Vagina (tissue), 2 donors: Measurements from ENCODE around the gene CAPN14. TPM values are rescaled to one million over a fixed set of nuclear protein-coding genes. Genes with fewer than 3 reads are reported as not detected.

ENCODE experiments used
- DNase-seq, 2 donors: peaks; one replicate each; pipeline ENCODE4 v3.0.0-alpha.2; 2017; ENCODE audit errors: extremely low spot score in 2 of 2
- H3K27ac ChIP-seq: fragments of 200-600 bp; sonication (generic); one replicate; pipeline ENCODE4 v1.5.1; 2019
- H3K27me3 ChIP-seq: fragments of 200-600 bp; sonication (generic); one replicate; pipeline ENCODE4 v1.5.1; 2019
- H3K36me3 ChIP-seq, 2 donors: fragments of 200-600 bp; sonication (generic); one replicate each; pipeline ENCODE4 v1.5.1; 2017 to 2019
- H3K4me1 ChIP-seq: fragments of 200-600 bp; sonication (generic); one replicate; pipeline ENCODE4 v1.5.1; 2019
- H3K4me3 ChIP-seq, 2 donors: fragments of 200-600 bp; sonication (generic); 1 replicate in 1 of 2; 2 replicates in 1 of 2; pipeline ENCODE4 v1.5.1; 2016 to 2019
- H3K9me3 ChIP-seq: fragments of 200-600 bp; sonication (generic); one replicate; pipeline ENCODE4 v1.5.1; 2019
- CTCF ChIP-seq, 3 experiments: fragments of 450-650 bp in 2 of 3; fragments of 200-600 bp in 1 of 3; sonication (generic) in 1 of 3; IDR thresholded peaks; one replicate each; pipeline ENCODE4 v1.5.1; 2017 to 2019; ENCODE audit warnings: antibody characterized with exemption in 3 of 3, mild to moderate bottlenecking in 2 of 3, moderate library complexity in 2 of 3
- POLR2A ChIP-seq, 2 donors: fragments of 450-650 bp; IDR thresholded peaks; one replicate each; pipeline ENCODE4 v1.6.1; 2017; ENCODE audit warnings: antibody characterized with exemption in 2 of 2, mild to moderate bottlenecking in 2 of 2, moderate library complexity in 2 of 2
- POLR2AphosphoS5 ChIP-seq, 2 donors: sonication (generic); formaldehyde crosslinking; IDR thresholded peaks; one replicate each; pipeline ENCODE4 v1.9.0; 2017; ENCODE audit warnings: antibody characterized with exemption in 2 of 2, mild to moderate bottlenecking in 2 of 2, low read depth in 1 of 2; ENCODE audit not compliant: insufficient read depth in 1 of 2
- intact Hi-C: fragments of 100-400 bp; cut with DNase I; formaldehyde crosslinking; loops from one replicate; pipeline ENCODE4 v1.15.1; 2023
- total RNA-seq: library from RNA; depleted of rRNA; stranded (reverse); fragments of >200 nt; gene quantifications from one replicate; pipeline ENCODE4 v1.2.3, GENCODE V29; 2016

The CAPN14 gene
- total RNA-seq, 1 donor from 2014 or later: 4.7 TPM

GRCh38 chr2:31238126-31238905, 21.0 kb upstream of the CAPN14 start:
- Histone ChIP-seq H3K4me3 (no peak overlapping the region), H3K4me1 (peaks cover 51% of the 10 kb centered on the region), H3K27ac (peak overlapping the region; percentile 40), H3K36me3 (no peaks in the 10 kb centered on the region), H3K9me3 (no peaks in the 10 kb centered on the region), H3K27me3 (no peaks in the 10 kb centered on the region)
- TF ChIP-seq CTCF (IDR thresholded peaks at IDR 0.05): no peak
- TF ChIP-seq POLR2AphosphoS5 (IDR thresholded peaks at IDR 0.05; ENCODE audit: insufficient read depth in 1 of 2, low read depth in 1 of 2): no peak
- TF ChIP-seq POLR2A (IDR thresholded peaks at IDR 0.05): no peak
- intact Hi-C loops: no loop called here
- DNase-seq: peak; percentile 62 to 94

- intact Hi-C loops: no loop called here
- Histone ChIP-seq H3K27ac (no peak overlapping the region), H3K27me3 (no peaks in the 10 kb centered on the region), H3K4me1 (peaks cover 51% of the 10 kb centered on the region), H3K36me3 (no peaks in the 10 kb centered on the region), H3K4me3 (no peak overlapping the region), H3K9me3 (no peaks in the 10 kb centered on the region)
- TF ChIP-seq POLR2AphosphoS5 (IDR thresholded peaks at IDR 0.05; ENCODE audit: insufficient read depth in 1 of 2, low read depth in 1 of 2): no peak
- TF ChIP-seq CTCF (IDR thresholded peaks at IDR 0.05): no peak
- no peak for TF ChIP-seq POLR2A (IDR thresholded peaks at IDR 0.05)
- DNase-seq: peak in 1 of 2 donors; percentile 13
These were observed 20.2 kb upstream of the CAPN14 start for GRCh38 chr2:31237348-31238017.

- intact Hi-C loops: no loop called here
- Histone ChIP-seq H3K4me1 (peaks cover 51% of the 10 kb centered on the region), H3K9me3 (no peaks in the 10 kb centered on the region), H3K27ac (no peak overlapping the region), H3K27me3 (no peaks in the 10 kb centered on the region), H3K36me3 (no peaks in the 10 kb centered on the region), H3K4me3 (no peak overlapping the region)
- no peak for TF ChIP-seq CTCF (IDR thresholded peaks at IDR 0.05)
- no peak for TF ChIP-seq POLR2AphosphoS5 (IDR thresholded peaks at IDR 0.05; ENCODE audit: insufficient read depth in 1 of 2, low read depth in 1 of 2)
- no peak for TF ChIP-seq POLR2A (IDR thresholded peaks at IDR 0.05)
- DNase-seq: peak in 1 of 2 donors; percentile 62
These were observed 19.3 kb upstream of the CAPN14 start for GRCh38 chr2:31236433-31237205.

- DNase-seq: peak in 1 of 2 donors; percentile 67
- no peaks in the 10 kb centered on the region for H3K27me3 ChIP-seq
- no peak overlapping the region for H3K4me3 ChIP-seq
- peak overlapping the region; percentile 64 for H3K27ac ChIP-seq
- no peak for TF ChIP-seq POLR2A (IDR thresholded peaks at IDR 0.05)
- TF ChIP-seq POLR2AphosphoS5 (IDR thresholded peaks at IDR 0.05; ENCODE audit: insufficient read depth in 1 of 2, low read depth in 1 of 2): no peak
- TF ChIP-seq CTCF (IDR thresholded peaks at IDR 0.05): no peak
- H3K36me3 ChIP-seq: no peaks in the 10 kb centered on the region
- H3K9me3 ChIP-seq: no peaks in the 10 kb centered on the region
- intact Hi-C loops: no loop called here
- peaks cover 46% of the 10 kb centered on the region for H3K4me1 ChIP-seq
These were observed 18.2 kb upstream of the CAPN14 start for GRCh38 chr2:31235504-31235902.
